Liver (tissue), 9 donors: ENCODE results near the gene RPL7L1. TPM values are rescaled to one million over a fixed set of nuclear protein-coding genes. Genes with fewer than 3 reads are reported as not detected.

Source experiments
- DNase-seq: peaks from one replicate; pipeline ENCODE4 v3.0.0-alpha.2; 2017; ENCODE audit warnings: low spot score
- H3K27ac ChIP-seq, 2 donors: one replicate each; pipeline ENCODE4 v1.7.0; 2013; ENCODE audit warnings: inconsistent platforms in 2 of 2, low read length in 2 of 2, control low read depth in 1 of 2, low read depth in 1 of 2, mild to moderate bottlenecking in 1 of 2
- H3K27me3 ChIP-seq, 4 donors: one replicate each; pipeline versions ENCODE4 v1.6.1 to v1.7.0; 2013; ENCODE audit warnings: low read length in 3 of 4, inconsistent platforms in 1 of 4, mild to moderate bottlenecking in 1 of 4, moderate library complexity in 1 of 4; ENCODE audit not compliant: control insufficient read depth in 4 of 4, insufficient read depth in 4 of 4
- H3K36me3 ChIP-seq, 4 donors: one replicate each; pipeline versions ENCODE4 v1.6.1 to v1.7.0; 2013; ENCODE audit warnings: low read length in 3 of 4, mild to moderate bottlenecking in 3 of 4, low read depth in 1 of 4, moderate library complexity in 1 of 4; ENCODE audit not compliant: control insufficient read depth in 4 of 4, insufficient read depth in 3 of 4
- H3K4me1 ChIP-seq, 4 donors: one replicate each; pipeline versions ENCODE4 v1.6.1 to v1.7.0; 2013; ENCODE audit warnings: low read length in 3 of 4, mild to moderate bottlenecking in 3 of 4, moderate library complexity in 1 of 4; ENCODE audit not compliant: control insufficient read depth in 4 of 4, insufficient read depth in 4 of 4
- H3K4me3 ChIP-seq, 3 donors: one replicate each; pipeline versions ENCODE4 v1.6.1 to v1.7.0; 2013; ENCODE audit warnings: low read length in 3 of 3, control low read depth in 1 of 3, low read depth in 1 of 3, mild to moderate bottlenecking in 1 of 3
- H3K9ac ChIP-seq, 2 donors: one replicate each; pipeline ENCODE4 v1.7.0; 2013; ENCODE audit warnings: low read length in 2 of 2, mild to moderate bottlenecking in 2 of 2, moderate library complexity in 2 of 2, control low read depth in 1 of 2, low read depth in 1 of 2
- H3K9me3 ChIP-seq, 4 donors: one replicate each; pipeline versions ENCODE4 v1.6.1 to v1.7.0; 2013; ENCODE audit warnings: low read length in 3 of 4; ENCODE audit not compliant: control insufficient read depth in 4 of 4
- ATF3 ChIP-seq: IDR thresholded peaks from 2 replicates; pipeline ENCODE4 v1.6.1; 2016; ENCODE audit warnings: antibody characterized with exemption
- CTCF ChIP-seq: fragments of 150-350 bp; IDR thresholded peaks from 2 replicates; pipeline ENCODE4 v1.5.1; 2017; ENCODE audit warnings: improper control_type of control experiment, low read depth, low read length; ENCODE audit not compliant: missing input control
- EGR1 ChIP-seq, 2 donors: IDR thresholded peaks; 2 replicates each; pipeline ENCODE4 v1.6.1; 2016 to 2018; ENCODE audit warnings: antibody characterized with exemption in 2 of 2, low read depth in 2 of 2
- FOXA1 ChIP-seq: IDR thresholded peaks from 2 replicates; pipeline ENCODE4 v1.6.1; 2016; ENCODE audit warnings: antibody characterized with exemption
- FOXA2 ChIP-seq: IDR thresholded peaks from 2 replicates; pipeline ENCODE4 v1.6.1; 2016; ENCODE audit warnings: antibody characterized with exemption
- GABPA ChIP-seq, 2 donors: IDR thresholded peaks in 1 of 2; conservative IDR thresholded peaks in 1 of 2; 2 replicates each; pipeline ENCODE4 v1.6.1; 2016; ENCODE audit warnings: antibody characterized with exemption in 2 of 2, mild to moderate bottlenecking in 1 of 2, moderate library complexity in 1 of 2
- HNF4A ChIP-seq, 2 donors: conservative IDR thresholded peaks; 2 replicates each; pipeline ENCODE4 v1.6.1; 2016; ENCODE audit warnings: antibody characterized with exemption in 2 of 2, mild to moderate bottlenecking in 2 of 2
- HNF4G ChIP-seq: IDR thresholded peaks from 2 replicates; pipeline ENCODE4 v1.6.1; 2016; ENCODE audit warnings: antibody characterized with exemption
- JUND ChIP-seq, 2 donors: IDR thresholded peaks; 2 replicates each; pipeline ENCODE4 v1.6.1; 2016; ENCODE audit warnings: antibody characterized with exemption in 2 of 2
- MAX ChIP-seq: IDR thresholded peaks from 2 replicates; pipeline ENCODE4 v1.6.1; 2016; ENCODE audit warnings: antibody characterized with exemption
- NR2F2 ChIP-seq: IDR thresholded peaks from 2 replicates; pipeline ENCODE4 v1.6.1; 2016; ENCODE audit warnings: antibody characterized with exemption
- RAD21 ChIP-seq, 2 donors: IDR thresholded peaks; 2 replicates each; pipeline ENCODE4 v1.6.1; 2016; ENCODE audit warnings: antibody characterized with exemption in 2 of 2, mild to moderate bottlenecking in 2 of 2
- REST ChIP-seq: IDR thresholded peaks from 2 replicates; pipeline ENCODE4 v1.6.1; 2016; ENCODE audit warnings: antibody characterized with exemption, mild to moderate bottlenecking
- RXRA ChIP-seq, 2 donors: IDR thresholded peaks; 2 replicates each; pipeline ENCODE4 v1.6.1; 2017 to 2018; ENCODE audit warnings: antibody characterized with exemption in 2 of 2, mild to moderate bottlenecking in 1 of 2
- SP1 ChIP-seq: IDR thresholded peaks from 2 replicates; pipeline ENCODE4 v1.6.1; 2018; ENCODE audit warnings: antibody characterized with exemption, mild to moderate bottlenecking
- TAF1 ChIP-seq: conservative IDR thresholded peaks from 2 replicates; pipeline ENCODE4 v1.6.1; 2016; ENCODE audit warnings: antibody characterized with exemption, mild to moderate bottlenecking
- YY1 ChIP-seq: IDR thresholded peaks from 2 replicates; pipeline ENCODE4 v1.6.1; 2016; ENCODE audit warnings: antibody characterized with exemption, mild to moderate bottlenecking
- ZBTB33 ChIP-seq: IDR thresholded peaks from 2 replicates; pipeline ENCODE4 v1.6.1; 2016; ENCODE audit warnings: antibody characterized with exemption
- WGBS: extraction: QIAGEN DNeasy Blood & Tissue Kit; methylation state at CpG from one replicate; pipeline ENCODE4 v1.1.7; 2013; 5-methylcytosine and 5-hydroxymethylcytosine counted together
- polyA plus RNA-seq, 2 donors: library from polyadenylated mRNA; stranded (reverse) in 1 of 2; unstranded in 1 of 2; fragments of 200-250 nt in 1 of 2; fragments of >200 nt in 1 of 2; fragmentation: Nextera tagmentation in 1 of 2; extraction: Ambion mirVana in 1 of 2; gene quantifications; one replicate each; pipeline versions ENCODE4 v1.2.1 to v1.2.3, GENCODE V29; 2013 to 2015
- total RNA-seq, 2 donors: library from RNA; depleted of rRNA; stranded (reverse); fragments of >200 nt; gene quantifications; one replicate each; pipeline ENCODE4 v1.2.3, GENCODE V29; 2014
- donor health status: healthy.
- donor health status: healthy.
- donor health status: healthy.
- donor health status: healthy.
- donor health status: healthy.

RPL7L1 gene
- total and polyA plus RNA-seq, 4 donors, result 39.6 to 63.8 (median 47.9) TPM

- Histone ChIP-seq H3K9ac (no peak overlapping the region), H3K27me3 (no peaks in the 10 kb centered on the region), H3K27ac (no peak overlapping the region), H3K4me1 (peaks cover 21 to 61% (median 54%) of the 10 kb centered on the region in 4 donors), H3K9me3 (no peaks in the 10 kb centered on the region), H3K4me3 (no peak overlapping the region), H3K36me3 (peaks cover 2 to 19% (median 5%) of the 10 kb centered on the region in 4 donors)
- TF ChIP-seq RXRA (IDR thresholded peaks at IDR 0.05) (peak; percentile 24 to 41), CTCF (no peak), JUND (IDR thresholded peaks at IDR 0.05) (no peak), EGR1 (IDR thresholded peaks at IDR 0.05; ENCODE audit: low read depth in 2 of 2) (no peak), HNF4A (conservative IDR thresholded peaks at IDR 0.05) (peak in 1 of 2 donors; percentile 13), MAX (no peak), FOXA1 (no peak), YY1 (no peak), SP1 (peak; percentile 13)
- no peak for DNase-seq
- 67% methylated on average over 11 of the region's 11 CpGs for WGBS
These were observed 57.0 kb downstream of the RPL7L1 start for GRCh38 chr6:42936398-42936797.

GRCh38 chr6:42937548-42938427 lies 58.4 kb downstream of the RPL7L1 start:
- H3K9ac ChIP-seq, result no peak overlapping the region
- H3K4me1 ChIP-seq, result peaks cover 23 to 65% (median 55%) of the 10 kb centered on the region in 4 donors
- H3K9me3 ChIP-seq, result no peaks in the 10 kb centered on the region
- 64% methylated on average over 13 of the region's 13 CpGs for WGBS
- no peaks in the 10 kb centered on the region for H3K27me3 ChIP-seq
- peak overlapping the region; percentile 9 to 83 for H3K27ac ChIP-seq
- TF ChIP-seq HNF4G, result no peak
- no peak for TF ChIP-seq ZBTB33
- no peak for TF ChIP-seq ATF3
- no peak for TF ChIP-seq NR2F2
- TF ChIP-seq REST, result no peak
- TF ChIP-seq MAX, result peak; percentile 47
- TF ChIP-seq TAF1, result no peak
- TF ChIP-seq SP1, result peak; percentile 69
- TF ChIP-seq RAD21 (IDR thresholded peaks at IDR 0.05), result no peak
- peak; percentile 71 to 90 for TF ChIP-seq RXRA (IDR thresholded peaks at IDR 0.05)
- no peak for TF ChIP-seq GABPA (IDR thresholded peaks at IDR 0.05 in 1 of 2, conservative IDR thresholded peaks at IDR 0.05 in 1 of 2)
- no peak for TF ChIP-seq FOXA2
- no peak for TF ChIP-seq CTCF
- TF ChIP-seq JUND (IDR thresholded peaks at IDR 0.05), result no peak
- no peak for TF ChIP-seq YY1
- TF ChIP-seq FOXA1, result no peak
- peak; percentile 40 to 52 for TF ChIP-seq HNF4A (conservative IDR thresholded peaks at IDR 0.05)
- TF ChIP-seq EGR1 (IDR thresholded peaks at IDR 0.05; ENCODE audit: low read depth in 2 of 2), result no peak
- no peak for DNase-seq
- H3K4me3 ChIP-seq, result no peak overlapping the region
- peaks cover 2 to 19% (median 5%) of the 10 kb centered on the region in 4 donors for H3K36me3 ChIP-seq
